Measurements from ENCODE around the gene MEIG1.

- TF ChIP-seq ZNF274 (IDR thresholded peaks at IDR 0.05; ENCODE audit: low read depth, low read length) (no peak), YY1 (IDR thresholded peaks at IDR 0.05; ENCODE audit: insufficient read depth, insufficient read length) (no peak)
Observed at GRCh38 chr10:14947268-14947667, 11.9 kb upstream of the MEIG1 start.

All from NT2/D1 (cell line).